Esophagus squamous epithelium (tissue), 5 donors: ENCODE results near the gene OBSCN. TPM values are rescaled to one million over a fixed set of nuclear protein-coding genes. Genes with fewer than 3 reads are reported as not detected.
A peak's percentile ranks its signal among the peaks of the same experiment; 100 is the strongest.

Source experiments
- DNase-seq: peaks from one replicate; lab custom pipeline; 2025; lab: John Stamatoyannopoulos, UW
- H3K27ac ChIP-seq, 4 donors: fragments of 200-600 bp; sonication (generic); one replicate each; pipeline ENCODE4 v1.5.1; 2016 to 2019; ENCODE audit warnings: mild to moderate bottlenecking in 1 of 4
- H3K27me3 ChIP-seq, 4 donors: fragments of 200-600 bp; sonication (generic); 1 replicate in 3 of 4; 2 replicates in 1 of 4; pipeline versions ENCODE4 v1.5.1 to v1.6.0; 2017 to 2021; ENCODE audit warnings: antibody characterized with exemption in 1 of 4
- H3K36me3 ChIP-seq, 3 donors: fragments of 200-600 bp; sonication (generic); one replicate each; pipeline ENCODE4 v1.5.1; 2016 to 2019
- H3K4me1 ChIP-seq, 3 donors: fragments of 200-600 bp; sonication (generic); one replicate each; pipeline ENCODE4 v1.5.1; 2017 to 2019
- H3K4me3 ChIP-seq, 4 donors: fragments of 200-600 bp; sonication (generic); 1 replicate in 3 of 4; 2 replicates in 1 of 4; pipeline ENCODE4 v1.5.1; 2016 to 2019; ENCODE audit warnings: mild to moderate bottlenecking in 2 of 4, moderate library complexity in 1 of 4
- H3K9me3 ChIP-seq, 3 donors: fragments of 200-600 bp; sonication (generic); one replicate each; pipeline ENCODE4 v1.5.1; 2016 to 2019
- CTCF ChIP-seq, 6 experiments: fragments of 450-650 bp in 4 of 6; fragments of 200-600 bp in 2 of 6; sonication (generic) in 2 of 6; IDR thresholded peaks; one replicate each; pipeline ENCODE4 v1.5.1; 2016 to 2019; ENCODE audit warnings: antibody characterized with exemption in 6 of 6, mild to moderate bottlenecking in 4 of 6, moderate library complexity in 4 of 6
- POLR2A ChIP-seq, 4 donors: fragments of 450-650 bp; IDR thresholded peaks; one replicate each; pipeline ENCODE4 v1.6.1; 2017; ENCODE audit warnings: antibody characterized with exemption in 4 of 4, mild to moderate bottlenecking in 4 of 4, moderate library complexity in 3 of 4
- WGBS, 2 donors: methylation state at CpG; one replicate each; pipeline ENCODE4 v1.1.5; 2018; 5-methylcytosine and 5-hydroxymethylcytosine counted together
- intact Hi-C: fragments of 100-400 bp; cut with DNase I; formaldehyde crosslinking; loops from one replicate; pipeline ENCODE4 v1.15.0; 2022
- total RNA-seq, 4 donors: library from RNA; depleted of rRNA; stranded (reverse); fragments of >200 nt; gene quantifications; one replicate each; pipeline ENCODE4 v1.1.0, GENCODE V29; 2016
- donor health status: DM: yes; HTN: yes; CAD: no.

Gene OBSCN
- total RNA-seq, 4 donors from 2014 or later: 4.0 to 53.2 (median 13.8) TPM

GRCh38 chr1:228276174-228276831 lies 68.5 kb downstream of the OBSCN start:
- no peaks in the 10 kb centered on the region for H3K9me3 ChIP-seq
- no peak for DNase-seq
- peak overlapping the region; percentile 73 to 85 (median 80) for H3K27ac ChIP-seq
- no peaks in the 10 kb centered on the region for H3K27me3 ChIP-seq
- intact Hi-C loops: no loop called here
- peaks cover 0 to 57% (median 0%) of the 10 kb centered on the region in 3 donors for H3K36me3 ChIP-seq
- peaks cover 8 to 26% (median 12%) of the 10 kb centered on the region in 3 donors for H3K4me1 ChIP-seq
- no peak for TF ChIP-seq CTCF (IDR thresholded peaks at IDR 0.05)
- WGBS, 2 donors: 29% methylated on average over 7 to 32 of the region's 49 CpGs
- peak overlapping the region; percentile 69 to 84 (median 70) for H3K4me3 ChIP-seq

- Histone ChIP-seq H3K4me1 (peaks cover 8 to 26% (median 12%) of the 10 kb centered on the region in 3 donors), H3K27ac (no peak overlapping the region), H3K36me3 (peaks cover 0 to 64% (median 0%) of the 10 kb centered on the region in 3 donors), H3K4me3 (peak overlapping the region in 1 of 4 donors; percentile 84), H3K9me3 (no peaks in the 10 kb centered on the region), H3K27me3 (no peaks in the 10 kb centered on the region)
- WGBS, 2 donors: 73 to 89% methylated on average over 11 of the region's 25 CpGs
- no peak for TF ChIP-seq CTCF (IDR thresholded peaks at IDR 0.05)
- no peak for TF ChIP-seq POLR2A (IDR thresholded peaks at IDR 0.05)
- intact Hi-C loops: no loop called here
- DNase-seq: no peak
Measured at GRCh38 chr1:228276901-228277490, 69.2 kb downstream of the OBSCN start.

GRCh38 chr1:228277491-228278431 lies 69.9 kb downstream of the OBSCN start:
- no peaks in the 10 kb centered on the region for H3K27me3 ChIP-seq
- intact Hi-C loops: no loop called here
- H3K36me3 ChIP-seq: peaks cover 0 to 72% (median 0%) of the 10 kb centered on the region in 3 donors
- DNase-seq: no peak
- no peak overlapping the region for H3K27ac ChIP-seq
- H3K4me1 ChIP-seq: peaks cover 8 to 26% (median 12%) of the 10 kb centered on the region in 3 donors
- H3K4me3 ChIP-seq: no peak overlapping the region
- no peaks in the 10 kb centered on the region for H3K9me3 ChIP-seq
- WGBS, 2 donors: 87% methylated on average over 7 to 24 of the region's 36 CpGs
- no peak for TF ChIP-seq POLR2A (IDR thresholded peaks at IDR 0.05)
- no peak for TF ChIP-seq CTCF (IDR thresholded peaks at IDR 0.05)

GRCh38 chr1:228278432-228278941 lies 70.6 kb downstream of the OBSCN start:
- H3K27ac ChIP-seq: no peak overlapping the region
- no peaks in the 10 kb centered on the region for H3K9me3 ChIP-seq
- peaks cover 8 to 26% (median 12%) of the 10 kb centered on the region in 3 donors for H3K4me1 ChIP-seq
- H3K27me3 ChIP-seq: no peaks in the 10 kb centered on the region
- DNase-seq: no peak
- no peak for TF ChIP-seq CTCF (IDR thresholded peaks at IDR 0.05)
- no peak for TF ChIP-seq POLR2A (IDR thresholded peaks at IDR 0.05)
- H3K4me3 ChIP-seq: no peak overlapping the region
- peaks cover 0 to 75% (median 0%) of the 10 kb centered on the region in 3 donors for H3K36me3 ChIP-seq
- no CpG with 5 or more reads among the region's 21 CpGs for WGBS, 2 donors
- intact Hi-C loops: no loop called here
